ENCODE results near the gene BBS1.

BBS1 gene

DNA sequence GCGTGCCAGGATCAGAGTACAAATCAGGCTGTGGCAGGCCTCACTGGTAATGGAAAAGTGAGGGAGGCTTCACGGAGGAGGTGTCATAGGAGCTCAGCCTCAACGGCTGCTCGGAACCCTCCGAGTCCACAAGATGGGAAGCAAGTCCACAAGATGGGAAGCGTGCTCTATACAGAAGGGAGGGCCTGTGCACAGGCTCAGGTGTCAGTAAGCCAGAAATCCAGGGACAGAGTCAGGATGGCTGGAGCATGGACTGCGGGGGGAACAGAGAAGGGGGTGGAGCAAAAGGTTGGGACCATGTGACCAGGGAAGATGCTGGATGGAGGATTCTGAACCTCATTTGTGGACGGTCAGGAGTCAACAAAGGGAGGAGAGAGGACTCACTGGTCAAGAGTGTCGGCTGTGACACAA lies 33.6 kb upstream of the BBS1 start:
- TF ChIP-seq, protein P1, sequence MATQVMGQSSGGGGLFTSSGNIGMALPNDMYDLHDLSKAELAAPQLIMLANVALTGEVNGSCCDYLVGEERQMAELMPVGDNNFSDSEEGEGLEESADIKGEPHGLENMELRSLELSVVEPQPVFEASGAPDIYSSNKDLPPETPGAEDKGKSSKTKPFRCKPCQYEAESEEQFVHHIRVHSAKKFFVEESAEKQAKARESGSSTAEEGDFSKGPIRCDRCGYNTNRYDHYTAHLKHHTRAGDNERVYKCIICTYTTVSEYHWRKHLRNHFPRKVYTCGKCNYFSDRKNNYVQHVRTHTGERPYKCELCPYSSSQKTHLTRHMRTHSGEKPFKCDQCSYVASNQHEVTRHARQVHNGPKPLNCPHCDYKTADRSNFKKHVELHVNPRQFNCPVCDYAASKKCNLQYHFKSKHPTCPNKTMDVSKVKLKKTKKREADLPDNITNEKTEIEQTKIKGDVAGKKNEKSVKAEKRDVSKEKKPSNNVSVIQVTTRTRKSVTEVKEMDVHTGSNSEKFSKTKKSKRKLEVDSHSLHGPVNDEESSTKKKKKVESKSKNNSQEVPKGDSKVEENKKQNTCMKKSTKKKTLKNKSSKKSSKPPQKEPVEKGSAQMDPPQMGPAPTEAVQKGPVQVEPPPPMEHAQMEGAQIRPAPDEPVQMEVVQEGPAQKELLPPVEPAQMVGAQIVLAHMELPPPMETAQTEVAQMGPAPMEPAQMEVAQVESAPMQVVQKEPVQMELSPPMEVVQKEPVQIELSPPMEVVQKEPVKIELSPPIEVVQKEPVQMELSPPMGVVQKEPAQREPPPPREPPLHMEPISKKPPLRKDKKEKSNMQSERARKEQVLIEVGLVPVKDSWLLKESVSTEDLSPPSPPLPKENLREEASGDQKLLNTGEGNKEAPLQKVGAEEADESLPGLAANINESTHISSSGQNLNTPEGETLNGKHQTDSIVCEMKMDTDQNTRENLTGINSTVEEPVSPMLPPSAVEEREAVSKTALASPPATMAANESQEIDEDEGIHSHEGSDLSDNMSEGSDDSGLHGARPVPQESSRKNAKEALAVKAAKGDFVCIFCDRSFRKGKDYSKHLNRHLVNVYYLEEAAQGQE (IDR thresholded peaks at IDR 0.05; ENCODE audit: low read depth) = no peak
- TF ChIP-seq, protein P2, sequence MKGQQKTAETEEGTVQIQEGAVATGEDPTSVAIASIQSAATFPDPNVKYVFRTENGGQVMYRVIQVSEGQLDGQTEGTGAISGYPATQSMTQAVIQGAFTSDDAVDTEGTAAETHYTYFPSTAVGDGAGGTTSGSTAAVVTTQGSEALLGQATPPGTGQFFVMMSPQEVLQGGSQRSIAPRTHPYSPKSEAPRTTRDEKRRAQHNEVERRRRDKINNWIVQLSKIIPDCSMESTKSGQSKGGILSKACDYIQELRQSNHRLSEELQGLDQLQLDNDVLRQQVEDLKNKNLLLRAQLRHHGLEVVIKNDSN (IDR thresholded peaks at IDR 0.05) = peak; percentile 52

- TF ChIP-seq TEAD4 (IDR thresholded peaks at IDR 0.05) (no peak), NFIC (IDR thresholded peaks at IDR 0.05) (no peak), ZBTB7A (IDR thresholded peaks at IDR 0.05; ENCODE audit: low read depth) (no peak), RAD21 (IDR thresholded peaks at IDR 0.05; ENCODE audit: low read depth) (no peak), TAF1 (IDR thresholded peaks at IDR 0.05; ENCODE audit: low read depth) (no peak), EP300 (IDR thresholded peaks at IDR 0.05; ENCODE audit: borderline replicate concordance) (no peak), YY1 (IDR thresholded peaks at IDR 0.05; ENCODE audit: low read depth) (no peak)
- TF ChIP-seq, protein P2 (IDR thresholded peaks at IDR 0.05) = no peak
Observed at GRCh38 chr11:66477263-66478201, 32.9 kb upstream of the BBS1 start.

- TF ChIP-seq NFIC (IDR thresholded peaks at IDR 0.05) (no peak), RAD21 (IDR thresholded peaks at IDR 0.05; ENCODE audit: low read depth) (peak; percentile 60), ZBTB7A (IDR thresholded peaks at IDR 0.05; ENCODE audit: low read depth) (peak; percentile 88; the same call in 1 of the 2 replicates), EP300 (IDR thresholded peaks at IDR 0.05; ENCODE audit: borderline replicate concordance) (no peak), EGR1 (IDR thresholded peaks at IDR 0.05) (no peak), CREB1 (IDR thresholded peaks at IDR 0.05; ENCODE audit: low read depth) (no peak), TEAD4 (IDR thresholded peaks at IDR 0.05) (no peak), CEBPB (IDR thresholded peaks at IDR 0.05) (no peak), FOXM1 (IDR thresholded peaks at IDR 0.05; ENCODE audit: borderline replicate concordance, low read depth) (no peak), TAF1 (IDR thresholded peaks at IDR 0.05; ENCODE audit: low read depth) (no peak), TCF12 (IDR thresholded peaks at IDR 0.05; ENCODE audit: low read depth) (no peak)
Observed at GRCh38 chr11:66478729-66479393, 31.6 kb upstream of the BBS1 start.

DNA sequence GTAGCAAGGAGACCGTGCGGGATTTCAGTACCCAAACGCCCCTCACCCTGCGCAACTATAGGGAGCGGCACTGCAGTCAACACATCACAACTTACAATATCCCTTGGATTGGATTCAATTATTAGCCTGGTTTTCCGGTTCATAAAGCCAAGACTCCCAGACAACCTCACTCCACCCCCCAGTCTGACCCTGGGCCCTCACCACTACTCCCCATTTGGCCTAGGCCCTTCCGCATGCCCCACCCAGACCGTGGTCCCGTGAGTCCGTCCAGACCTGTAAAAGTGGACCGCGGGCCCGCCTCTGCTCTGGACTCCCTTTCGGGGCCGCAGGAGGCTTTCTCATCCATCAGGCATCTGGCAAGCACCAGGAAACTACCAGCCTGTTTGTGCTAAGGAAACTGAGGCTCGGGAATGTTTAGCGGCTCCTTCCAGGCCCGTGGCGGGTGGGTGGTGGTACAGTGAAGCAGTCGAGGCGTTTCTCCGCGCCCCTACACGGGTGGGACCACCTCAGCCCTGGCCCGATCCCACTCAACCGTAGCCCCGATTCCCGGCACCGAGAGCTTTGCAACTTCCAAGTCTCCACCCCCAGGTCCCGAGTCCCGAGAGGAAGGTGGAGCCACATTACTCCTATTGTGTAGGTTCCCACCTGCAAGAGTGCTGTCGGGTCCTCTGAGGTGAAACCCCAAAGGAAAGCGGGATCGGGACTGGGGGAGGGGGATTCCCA lies 30.9 kb upstream of the BBS1 start:
- no peak for TF ChIP-seq TAF1 (IDR thresholded peaks at IDR 0.05; ENCODE audit: low read depth)
- TF ChIP-seq, protein P1 (IDR thresholded peaks at IDR 0.05; ENCODE audit: low read depth) = no peak
- no peak for TF ChIP-seq YY1 (IDR thresholded peaks at IDR 0.05; ENCODE audit: low read depth)
- no peak for TF ChIP-seq EGR1 (IDR thresholded peaks at IDR 0.05)
- 0 out of 2 replicates have a peak, but pooled peaks have one; percentile 0 for TF ChIP-seq ZBTB7A (IDR thresholded peaks at IDR 0.05; ENCODE audit: low read depth)
- no peak for TF ChIP-seq RAD21 (IDR thresholded peaks at IDR 0.05; ENCODE audit: low read depth)
- 0 out of 2 replicates have a peak, but pooled peaks have one; percentile 26 for TF ChIP-seq NFIC (IDR thresholded peaks at IDR 0.05)

- TF ChIP-seq TAF1 (IDR thresholded peaks at IDR 0.05; ENCODE audit: low read depth) (peak; percentile 64), EGR1 (IDR thresholded peaks at IDR 0.05) (no peak), ZBTB7A (IDR thresholded peaks at IDR 0.05; ENCODE audit: low read depth) (no peak), YY1 (IDR thresholded peaks at IDR 0.05; ENCODE audit: low read depth) (no peak), FOXM1 (IDR thresholded peaks at IDR 0.05; ENCODE audit: borderline replicate concordance, low read depth) (no peak), CREB1 (IDR thresholded peaks at IDR 0.05; ENCODE audit: low read depth) (peak; percentile 47; the same call in 1 of the 2 replicates), TEAD4 (IDR thresholded peaks at IDR 0.05) (0 out of 2 replicates have a peak, but pooled peaks have one; percentile 8), EP300 (IDR thresholded peaks at IDR 0.05; ENCODE audit: borderline replicate concordance) (no peak), CEBPB (IDR thresholded peaks at IDR 0.05) (no peak), NFIC (IDR thresholded peaks at IDR 0.05) (peak; percentile 85), TCF12 (IDR thresholded peaks at IDR 0.05; ENCODE audit: low read depth) (peak; percentile 39), RAD21 (IDR thresholded peaks at IDR 0.05; ENCODE audit: low read depth) (no peak)
- TF ChIP-seq, protein P2 (IDR thresholded peaks at IDR 0.05) = peak; percentile 58
- TF ChIP-seq, protein P1 (IDR thresholded peaks at IDR 0.05; ENCODE audit: low read depth) = no peak
- TF ChIP-seq, protein P3, sequence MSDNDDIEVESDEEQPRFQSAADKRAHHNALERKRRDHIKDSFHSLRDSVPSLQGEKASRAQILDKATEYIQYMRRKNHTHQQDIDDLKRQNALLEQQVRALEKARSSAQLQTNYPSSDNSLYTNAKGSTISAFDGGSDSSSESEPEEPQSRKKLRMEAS (IDR thresholded peaks at IDR 0.05) = peak; percentile 77
Observed at GRCh38 chr11:66480117-66480938, 30.1 kb upstream of the BBS1 start, which contains the start of gene DPP3. DPP3 (plus strand) TSS chr11:66480434; CDS start chr11:66482201, 1,767 bp downstream.

Data from Ishikawa (cell line).